OCI-LY7 (cell line): ENCODE measurements around the gene NEUROG1. TPM values are rescaled to one million over a fixed set of nuclear protein-coding genes. Genes with fewer than 3 reads are reported as not detected.
A peak's percentile ranks its signal among the peaks of the same experiment; 100 is the strongest.

Experiments
- BruUV-seq: library from RNA; stranded (reverse); fragments of 400-500 nt; replicated peaks from 2 replicates; lab custom pipeline; 2021; lab: Mats Ljungman, UMichigan
- CTCF ChIA-PET: fragments of 300-600 bp; sonication (Branson Sonifier 250); formaldehyde crosslinking; loops from one replicate; lab custom pipeline; 2022; ENCODE audit warnings: antibody characterized with exemption; ENCODE audit not compliant: unreplicated experiment; lab: Charles Lee
- POLR2A ChIA-PET: fragments of 300-600 bp; sonication (Branson Sonifier 250); formaldehyde crosslinking; loops from one replicate; lab custom pipeline; 2022; ENCODE audit warnings: antibody characterized with exemption; lab: Charles Lee
- DNase-seq: peaks from one replicate; pipeline ENCODE4 v3.0.0-alpha.2; 2015; ENCODE audit warnings: low spot score
- H2AFZ ChIP-seq: fragments of 200-600 bp; sonication (generic), shearing (Covaris generic); 2 replicates; pipeline ENCODE4 v1.6.1; 2014; ENCODE audit warnings: mild to moderate bottlenecking, antibody characterized with exemption, low read length, moderate library complexity
- H3K27ac ChIP-seq: fragments of 200-600 bp; sonication (generic); 2 replicates; pipeline ENCODE4 v1.5.1; 2014; ENCODE audit warnings: mixed run types, low read depth, mild to moderate bottlenecking, moderate library complexity, low read length, inconsistent platforms; ENCODE audit not compliant: poor library complexity, severe bottlenecking
- H3K36me3 ChIP-seq: fragments of 200-600 bp; sonication (generic); 2 replicates; pipeline ENCODE4 v1.6.1; 2014; ENCODE audit warnings: mild to moderate bottlenecking, antibody characterized with exemption, low read length, moderate library complexity, mixed read lengths; ENCODE audit not compliant: insufficient read depth
- H3K4me1 ChIP-seq: fragments of 200-600 bp; sonication (generic); 2 replicates; pipeline ENCODE4 v1.5.1; 2014; ENCODE audit warnings: mild to moderate bottlenecking, low read length; ENCODE audit not compliant: insufficient read depth, poor library complexity, severe bottlenecking
- H3K4me2 ChIP-seq: fragments of 200-600 bp; sonication (generic); 2 replicates; pipeline ENCODE4 v1.6.1; 2014; ENCODE audit warnings: mild to moderate bottlenecking, low read length
- H3K4me3 ChIP-seq: fragments of 200-600 bp; sonication (generic); 2 replicates; pipeline ENCODE4 v1.5.1; 2014; ENCODE audit warnings: mild to moderate bottlenecking, low read depth, low read length; ENCODE audit not compliant: poor library complexity, severe bottlenecking
- H3K79me2 ChIP-seq: fragments of 200-600 bp; sonication (generic); 2 replicates; pipeline ENCODE4 v1.6.1; 2016; ENCODE audit warnings: low read depth, mild to moderate bottlenecking, low read length, moderate library complexity, mixed read lengths; ENCODE audit not compliant: insufficient read depth
- H3K9me2 ChIP-seq: fragments of 200-600 bp; sonication (generic); 2 replicates; pipeline ENCODE4 v1.6.1; 2016; ENCODE audit warnings: mild to moderate bottlenecking, low read length, mixed read lengths; ENCODE audit not compliant: insufficient read depth
- H3K9me3 ChIP-seq: fragments of 200-600 bp; sonication (generic); 2 replicates; pipeline ENCODE4 v1.6.1; 2014; ENCODE audit warnings: mild to moderate bottlenecking, mixed run types, low read length, mixed read lengths
- H4K20me1 ChIP-seq: fragments of 200-600 bp; sonication (generic); 2 replicates; pipeline ENCODE4 v1.6.1; 2014; ENCODE audit warnings: mild to moderate bottlenecking, antibody characterized with exemption, low read length, moderate library complexity, mixed read lengths; ENCODE audit not compliant: insufficient read depth
- CTCF ChIP-seq: fragments of 200-600 bp; sonication (generic); conservative IDR thresholded peaks from 2 replicates; pipeline ENCODE4 v1.5.1; 2014; ENCODE audit warnings: mild to moderate bottlenecking, antibody characterized with exemption, low read length, moderate library complexity, mixed read lengths
- EZH2phosphoT487 ChIP-seq: fragments of 200-600 bp; sonication (generic); IDR thresholded peaks from 2 replicates; pipeline ENCODE4 v1.6.1; 2018; ENCODE audit warnings: low read depth, borderline replicate concordance, mild to moderate bottlenecking, mixed run types, antibody characterized with exemption, low read length, moderate library complexity, mixed read lengths
- intact Hi-C: fragments of 100-400 bp; cut with micrococcal nuclease; formaldehyde crosslinking; loops from one replicate; pipeline ENCODE4 v1.10.0; 2022; ENCODE audit not compliant: unreplicated experiment
- total RNA-seq, 2 experiments: library from RNA; depleted of rRNA in 1 of 2; stranded (reverse); fragments of >200 nt in 1 of 2; shearing (Covaris generic) in 1 of 2; gene quantifications; 2 replicates each; pipeline ENCODE4 v1.2.3, GENCODE V29; 2014 to 2022

The NEUROG1 gene
- total RNA-seq, 2 experiments from 2014 or later, result not detected

- TF ChIP-seq EZH2phosphoT487, result no peak
- TF ChIP-seq CTCF, result peak; percentile 4; the same call in 1 of the 2 replicates
- H3K27ac ChIP-seq, result no peak overlapping the region
- no peaks in the 10 kb centered on the region for H3K79me2 ChIP-seq
- no peaks in the 10 kb centered on the region for H3K9me2 ChIP-seq
- DNase-seq, result no peak
- CTCF ChIA-PET, result interaction anchor here (0.6 to 1.9 kb wide), 3 partner anchors 16 to 324 kb away, joined by 3 to 7 read pairs (median 6); no protein-coding TSS in a partner anchor
- H3K4me1 ChIP-seq, result no peaks in the 10 kb centered on the region
- POLR2A ChIA-PET, result interaction anchor here (1.1 kb wide), 1 partner anchor 14 kb away, joined by 3 read pairs; no protein-coding TSS in a partner anchor
- no peak overlapping the region for H2AFZ ChIP-seq
- no TSS peak for BruUV-seq
- no peaks in the 10 kb centered on the region for H3K9me3 ChIP-seq
- intact Hi-C loops, result no loop called here
- H4K20me1 ChIP-seq, result no peaks in the 10 kb centered on the region
- H3K36me3 ChIP-seq, result no peaks in the 10 kb centered on the region
- no peak overlapping the region for H3K4me3 ChIP-seq
- no peak overlapping the region for H3K4me2 ChIP-seq
Observed at GRCh38 chr5:135566422-135567400, 30.9 kb upstream of the NEUROG1 start.

- DNase-seq, result peak; percentile 49
- H3K79me2 ChIP-seq, result no peaks in the 10 kb centered on the region
- no peak overlapping the region for H2AFZ ChIP-seq
- no peak overlapping the region for H3K27ac ChIP-seq
- no peaks in the 10 kb centered on the region for H3K9me3 ChIP-seq
- H3K4me3 ChIP-seq, result no peak overlapping the region
- no TSS peak for BruUV-seq
- ChIA-PET CTCF (interaction anchor here (0.6 to 1.9 kb wide), 3 partner anchors 15 to 325 kb away, joined by 3 to 7 read pairs (median 6); no protein-coding TSS in a partner anchor), POLR2A (interaction anchor here (0.8 kb wide), 1 partner anchor 912 kb away, joined by 3 read pairs; no protein-coding TSS in a partner anchor)
- no peak overlapping the region for H3K4me2 ChIP-seq
- intact Hi-C loops, result no loop called here
- no peaks in the 10 kb centered on the region for H3K4me1 ChIP-seq
- H3K36me3 ChIP-seq, result no peaks in the 10 kb centered on the region
- TF ChIP-seq EZH2phosphoT487 (no peak), CTCF (peak; percentile 93)
- no peaks in the 10 kb centered on the region for H3K9me2 ChIP-seq
- no peaks in the 10 kb centered on the region for H4K20me1 ChIP-seq
Observed at GRCh38 chr5:135565725-135566421, 30.1 kb upstream of the NEUROG1 start.
